ENCODE data around the gene REL.
"Not testable (repeated sequence)": the region's sequence is repeated elsewhere in the genome, so short reads cannot be mapped to it uniquely, and the experiment has no call there.

REL gene

GRCh38 chr2:60868589-60869273 is 12.6 kb upstream of the REL start:
- no peak for DNase-seq

- no peak for DNase-seq
These were observed 8.9 kb upstream of the REL start for GRCh38 chr2:60872510-60872928.

- peak; percentile 47 for DNase-seq
These were observed 8.0 kb upstream of the REL start for GRCh38 chr2:60873381-60873780.

GRCh38 chr2:60875520-60875919 is 5.9 kb upstream of the REL start:
- DNase-seq: no peak

GRCh38 chr2:60880643-60881046 is 729 bp upstream of the REL start:
- peak; percentile 15 for DNase-seq

GRCh38 chr2:60882971-60883753 is 1.8 kb downstream of the REL start:
- DNase-seq: peak; percentile 46

- DNase-seq: no peak
These were observed 2.5 kb downstream of the REL start for GRCh38 chr2:60883896-60884295.

- no peak for DNase-seq
These were observed 3.4 kb downstream of the REL start for GRCh38 chr2:60884800-60885199.

- no peak for DNase-seq
These were observed 4.3 kb downstream of the REL start for GRCh38 chr2:60885683-60886082.

- DNase-seq: no peak
These were observed 5.6 kb downstream of the REL start for GRCh38 chr2:60886991-60887390.

GRCh38 chr2:60888853-60889252 is 7.5 kb downstream of the REL start:
- no peak for DNase-seq

- not testable (repeated sequence) for DNase-seq
These were observed 8.4 kb downstream of the REL start for GRCh38 chr2:60889581-60890392.

- DNase-seq: no peak
These were observed 9.0 kb downstream of the REL start for GRCh38 chr2:60890393-60890707.

GRCh38 chr2:60891180-60891579 is 9.8 kb downstream of the REL start:
- no peak for DNase-seq

GRCh38 chr2:60898567-60898966 is 17.2 kb downstream of the REL start:
- no peak for DNase-seq

GRCh38 chr2:60899230-60899891 is 18.0 kb downstream of the REL start:
- DNase-seq: no peak

- DNase-seq: no peak
These were observed 18.5 kb downstream of the REL start for GRCh38 chr2:60899892-60900249.

- DNase-seq: not testable (repeated sequence)
These were observed 19.9 kb downstream of the REL start for GRCh38 chr2:60901296-60901695.

- not testable (repeated sequence) for DNase-seq
These were observed 24.5 kb downstream of the REL start for GRCh38 chr2:60905867-60906266.

GRCh38 chr2:60906395-60906794 is 25.0 kb downstream of the REL start:
- no peak for DNase-seq

- DNase-seq: no peak
These were observed 26.0 kb downstream of the REL start for GRCh38 chr2:60907329-60907728.

- no peak for DNase-seq
These were observed 44.8 kb downstream of the REL start for GRCh38 chr2:60925994-60926740.

Measured in RPMI8226 (cell line).